Hypothalamus (tissue), 51 donors: Measurements from ENCODE around the gene PNPLA7.
A peak's percentile ranks its signal among the peaks of the same experiment; 100 is the strongest.
"Not testable (repeated sequence)": the region's sequence is repeated elsewhere in the genome, so short reads cannot be mapped to it uniquely, and the experiment has no call there.

Experiments
- DNase-seq, 51 donors: peaks; one replicate each; lab custom pipeline; 2025; lab: John Stamatoyannopoulos, UW

PNPLA7 gene

GRCh38 chr9:137550231-137550621 is at the start of gene PNPLA7:
Gene PNPLA7, minus strand, starts transcription at chr9:137550402. Its CDS starts 205 bp downstream, at chr9:137550197.
- DNase-seq = peak in 49 of 51 donors; percentile 24 to 88 (median 73)

GRCh38 chr9:137598943-137599342 is 48.7 kb upstream of the PNPLA7 start:
- DNase-seq = no peak

GRCh38 chr9:137596577-137596976 is 46.4 kb upstream of the PNPLA7 start:
- not testable (repeated sequence) for DNase-seq

- peak in 2 of 51 donors; percentile 20 to 33 for DNase-seq
These were observed 43.0 kb upstream of the PNPLA7 start for GRCh38 chr9:137593176-137593575.

GRCh38 chr9:137592767-137593166 is 42.6 kb upstream of the PNPLA7 start:
- DNase-seq = no peak

- peak in 49 of 51 donors; percentile 20 to 87 (median 72) for DNase-seq
These were observed 40.5 kb upstream of the PNPLA7 start, which contains the start of gene ZMYND19 for GRCh38 chr9:137590469-137591383. Gene ZMYND19, minus strand, starts transcription at chr9:137590512. Its CDS starts 249 bp downstream, at chr9:137590263.

- DNase-seq = no peak
These were observed 39.9 kb upstream of the PNPLA7 start for GRCh38 chr9:137590123-137590468.

GRCh38 chr9:137589441-137590122 is 39.4 kb upstream of the PNPLA7 start:
- no peak for DNase-seq

GRCh38 chr9:137588891-137589290 is 38.7 kb upstream of the PNPLA7 start:
- DNase-seq = no peak

- no peak for DNase-seq
These were observed 38.1 kb upstream of the PNPLA7 start for GRCh38 chr9:137588311-137588710.

- no peak for DNase-seq
These were observed 36.7 kb upstream of the PNPLA7 start for GRCh38 chr9:137586854-137587253.

- DNase-seq = no peak
These were observed 33.8 kb upstream of the PNPLA7 start for GRCh38 chr9:137583957-137584356.

GRCh38 chr9:137583347-137583746 is 33.1 kb upstream of the PNPLA7 start:
- no peak for DNase-seq

GRCh38 chr9:137582286-137582860 is 32.2 kb upstream of the PNPLA7 start:
- no peak for DNase-seq

- DNase-seq = no peak
These were observed 31.4 kb upstream of the PNPLA7 start for GRCh38 chr9:137581361-137582285.

- DNase-seq = no peak
These were observed 30.7 kb upstream of the PNPLA7 start for GRCh38 chr9:137580954-137581322.

- no peak for DNase-seq
These were observed 30.2 kb upstream of the PNPLA7 start for GRCh38 chr9:137580209-137580953.

GRCh38 chr9:137579259-137579604 is 29.0 kb upstream of the PNPLA7 start:
- peak in 2 of 51 donors; percentile 50 to 60 for DNase-seq

- peak; percentile 59 to 99 (median 91) for DNase-seq
These were observed 28.5 kb upstream of the PNPLA7 start, which contains the start of gene DPH7 for GRCh38 chr9:137578518-137579258. Gene DPH7, minus strand, starts transcription at chr9:137578925. Its CDS starts 148 bp downstream, at chr9:137578777.
